Endothelial cell of umbilical vein (primary cell): ENCODE data around the gene RTN4R. TPM values are rescaled to one million over a fixed set of nuclear protein-coding genes. Genes with fewer than 3 reads are reported as not detected.

Experiments
- BruUV-seq: library from RNA; stranded (reverse); fragments of 400-500 nt; replicated peaks from 2 replicates; lab custom pipeline; 2021; lab: Mats Ljungman, UMichigan
- CTCF ChIA-PET: fragments of 300-600, 350-600 bp; sonication (Branson Sonifier 250); formaldehyde crosslinking; loops from one replicate; lab custom pipeline; 2021; ENCODE audit warnings: antibody characterized with exemption, inconsistent platforms; lab: Charles Lee
- POLR2A ChIA-PET: fragments of 300-600, 350-600 bp; sonication (Branson Sonifier 250); formaldehyde crosslinking; loops from one replicate; lab custom pipeline; 2021; ENCODE audit warnings: antibody characterized with exemption, inconsistent platforms; lab: Charles Lee
- DNase-seq: peaks from one replicate; pipeline ENCODE4 v3.0.0-alpha.2; 2011; ENCODE audit warnings: low read depth, low spot score
- FAIRE-seq: peaks from 2 replicates; lab custom pipeline; 2011; peaks lifted over from hg19 to GRCh38; lab: Jason Lieb, UNC
- H2AFZ ChIP-seq: 2 replicates; pipeline ENCODE4 v1.6.0; 2012; ENCODE audit warnings: low read depth, low read length, control low read depth, inconsistent platforms
- H3K27ac ChIP-seq: 2 replicates; pipeline ENCODE4 v1.5.1; 2011; ENCODE audit warnings: low read depth, mild to moderate bottlenecking, control low read depth, low read length, moderate library complexity; ENCODE audit not compliant: insufficient read depth
- H3K27me3 ChIP-seq, 2 experiments: 2 replicates each; pipeline versions ENCODE4 v1.6.0 to v1.6.1; 2011; ENCODE audit warnings: low read length in 2 of 2, mixed read lengths in 1 of 2; ENCODE audit not compliant: control insufficient read depth in 2 of 2, insufficient read depth in 2 of 2
- H3K36me3 ChIP-seq, 2 experiments: 2 replicates in 1 of 2; 3 replicates in 1 of 2; pipeline ENCODE4 v1.5.1; 2011; ENCODE audit warnings: low read length in 2 of 2, mild to moderate bottlenecking in 1 of 2, moderate library complexity in 1 of 2; ENCODE audit not compliant: control insufficient read depth in 2 of 2, insufficient read depth in 2 of 2; ENCODE audit errors: extremely low read depth in 1 of 2
- H3K4me1 ChIP-seq: 3 replicates; pipeline ENCODE4 v1.5.1; 2011; ENCODE audit warnings: mild to moderate bottlenecking, low read length; ENCODE audit not compliant: control insufficient read depth, insufficient read depth; ENCODE audit errors: extremely low read depth
- H3K4me2 ChIP-seq: 2 replicates; pipeline ENCODE4 v1.6.1; 2011; ENCODE audit warnings: low read length, control low read depth, mixed read lengths; ENCODE audit not compliant: insufficient read depth
- H3K4me3 ChIP-seq, 3 experiments: fragments of 200-600 bp in 1 of 3; sonication (generic), shearing (Covaris generic) in 1 of 3; replicated peaks in 1 of 3; 2 replicates each; pipeline ENCODE4 v1.5.1; 2011 to 2016; ENCODE audit warnings: control low read depth in 3 of 3, low read length in 3 of 3, mild to moderate bottlenecking in 2 of 3, inconsistent platforms in 1 of 3, low read depth in 1 of 3, moderate library complexity in 1 of 3; ENCODE audit not compliant: insufficient read depth in 1 of 3
- H3K79me2 ChIP-seq: 2 replicates; pipeline ENCODE4 v1.6.0; 2012; ENCODE audit warnings: low read length, inconsistent platforms; ENCODE audit not compliant: control insufficient read depth, insufficient read depth
- H3K9ac ChIP-seq: replicated peaks from 2 replicates; pipeline ENCODE3; 2011; ENCODE audit warnings: low read length, control low read depth; ENCODE audit not compliant: insufficient read depth; ENCODE audit errors: extremely low read depth
- H3K9me1 ChIP-seq: replicated peaks from 3 replicates; pipeline ENCODE4 v1.6.0; 2011; ENCODE audit warnings: mild to moderate bottlenecking, low read length; ENCODE audit not compliant: control insufficient read depth, insufficient read depth; ENCODE audit errors: extremely low read depth
- H3K9me3 ChIP-seq: replicated peaks from 2 replicates; pipeline ENCODE4 v1.5.1; 2012; ENCODE audit warnings: low read length, inconsistent platforms; ENCODE audit not compliant: control insufficient read depth, insufficient read depth
- H4K20me1 ChIP-seq: replicated peaks from 2 replicates; pipeline ENCODE3; 2011; ENCODE audit warnings: mild to moderate bottlenecking, low read length; ENCODE audit not compliant: control insufficient read depth, insufficient read depth; ENCODE audit errors: extremely low read depth
- EZH2 ChIP-seq: IDR thresholded peaks from 2 replicates; pipeline ENCODE4 v1.6.1; 2012; ENCODE audit warnings: borderline replicate concordance, low read depth, mild to moderate bottlenecking, moderate library complexity, low read length, inconsistent platforms; ENCODE audit not compliant: severe bottlenecking
- FOS ChIP-seq: IDR thresholded peaks from 2 replicates; pipeline ENCODE4 v1.6.1; 2011; ENCODE audit warnings: mild to moderate bottlenecking, low read length, moderate library complexity, borderline replicate concordance; ENCODE audit not compliant: insufficient read depth
- GATA2 ChIP-seq: IDR thresholded peaks from 2 replicates; pipeline ENCODE4 v1.7.0; 2011; ENCODE audit warnings: low read depth, mild to moderate bottlenecking, moderate library complexity, mixed read lengths, low read length; ENCODE audit not compliant: insufficient read length, insufficient read depth
- JUN ChIP-seq: IDR thresholded peaks from 2 replicates; pipeline ENCODE4 v1.6.1; 2011; ENCODE audit warnings: borderline replicate concordance, low read depth; ENCODE audit not compliant: insufficient read length, insufficient read depth
- MYC ChIP-seq: IDR thresholded peaks from one replicate; pipeline ENCODE4 v1.6.1; 2011; ENCODE audit warnings: mild to moderate bottlenecking, low read depth, low read length
- POLR2A ChIP-seq: IDR thresholded peaks from 2 replicates; pipeline ENCODE4 v1.6.1; 2012; ENCODE audit warnings: low read depth, mild to moderate bottlenecking, control low read depth, low read length
- POLR2AphosphoS5 ChIP-seq: IDR thresholded peaks from 2 replicates; pipeline ENCODE4 v1.6.1; 2012; ENCODE audit warnings: low read depth, mild to moderate bottlenecking, control low read depth, low read length, moderate library complexity; ENCODE audit not compliant: insufficient read depth
- dilution Hi-C: fragments of 300-500 bp; cut with MboI; formaldehyde crosslinking; loops from one replicate; pipeline ENCODE4 v1.15.0; 2019; ENCODE audit warnings: low sequenced_read_pairs; ENCODE audit not compliant: extremely low pct_ligation_motif_present
- intact Hi-C: fragments of 100-400 bp; cut with micrococcal nuclease; formaldehyde crosslinking; loops from one replicate; pipeline ENCODE4 v1.10.0; 2022
- polyA plus RNA-seq, 4 experiments: library from polyadenylated mRNA; depleted of rRNA in 3 of 4; stranded (reverse) in 3 of 4; unstranded in 1 of 4; fragments of >200 nt; gene quantifications; 2 replicates each; pipeline versions ENCODE4 v1.2.1 to v1.2.3, GENCODE V29; 2011 to 2012; ENCODE audit warnings: missing spikeins in 1 of 4
- total RNA-seq: library from RNA; stranded (reverse); gene quantifications from 2 replicates; pipeline ENCODE4 v1.2.3, GENCODE V29; 2021
- TF ChIP-seq, protein P1 (sequence below), 2 donors: IDR thresholded peaks; 1 replicate in 1 of 2; 2 replicates in 1 of 2; pipeline ENCODE4 v1.5.1; 2011; ENCODE audit warnings: low read length in 2 of 2, mild to moderate bottlenecking in 2 of 2, moderate library complexity in 2 of 2, control low read depth in 1 of 2, inconsistent platforms in 1 of 2, low read depth in 1 of 2; ENCODE audit not compliant: insufficient read depth in 1 of 2; ENCODE audit errors: extremely low read depth in 1 of 2

The RTN4R gene
- total and polyA plus RNA-seq, 2 donors (not counting 3 experiments of a cell fraction or from before 2014, with no cell fraction given): 1.2 to 2.2 TPM

- Histone ChIP-seq H3K4me3 (no peak overlapping the region), H3K9me1 (no peaks in the 10 kb centered on the region), H3K36me3 (no peaks in the 10 kb centered on the region), H3K79me2 (no peaks in the 10 kb centered on the region), H2AFZ (no peak overlapping the region), H4K20me1 (no peaks in the 10 kb centered on the region), H3K9me3 (no peaks in the 10 kb centered on the region), H3K4me2 (no peak overlapping the region), H3K27me3 (no peaks in the 10 kb centered on the region), H3K4me1 (no peaks in the 10 kb centered on the region), H3K9ac (no peak overlapping the region), H3K27ac (no peak overlapping the region)
- intact Hi-C loops (no loop called here), dilution Hi-C loops (no loop called here)
- ChIA-PET CTCF (no interaction called here), POLR2A (no interaction called here)
- TF ChIP-seq, protein P1, sequence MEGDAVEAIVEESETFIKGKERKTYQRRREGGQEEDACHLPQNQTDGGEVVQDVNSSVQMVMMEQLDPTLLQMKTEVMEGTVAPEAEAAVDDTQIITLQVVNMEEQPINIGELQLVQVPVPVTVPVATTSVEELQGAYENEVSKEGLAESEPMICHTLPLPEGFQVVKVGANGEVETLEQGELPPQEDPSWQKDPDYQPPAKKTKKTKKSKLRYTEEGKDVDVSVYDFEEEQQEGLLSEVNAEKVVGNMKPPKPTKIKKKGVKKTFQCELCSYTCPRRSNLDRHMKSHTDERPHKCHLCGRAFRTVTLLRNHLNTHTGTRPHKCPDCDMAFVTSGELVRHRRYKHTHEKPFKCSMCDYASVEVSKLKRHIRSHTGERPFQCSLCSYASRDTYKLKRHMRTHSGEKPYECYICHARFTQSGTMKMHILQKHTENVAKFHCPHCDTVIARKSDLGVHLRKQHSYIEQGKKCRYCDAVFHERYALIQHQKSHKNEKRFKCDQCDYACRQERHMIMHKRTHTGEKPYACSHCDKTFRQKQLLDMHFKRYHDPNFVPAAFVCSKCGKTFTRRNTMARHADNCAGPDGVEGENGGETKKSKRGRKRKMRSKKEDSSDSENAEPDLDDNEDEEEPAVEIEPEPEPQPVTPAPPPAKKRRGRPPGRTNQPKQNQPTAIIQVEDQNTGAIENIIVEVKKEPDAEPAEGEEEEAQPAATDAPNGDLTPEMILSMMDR (IDR thresholded peaks at IDR 0.05; ENCODE audit: extremely low read depth in 1 of 2, insufficient read depth in 1 of 2, low read depth in 1 of 2, low read length in 2 of 2): no peak
- no peak for TF ChIP-seq JUN
- no peak for TF ChIP-seq GATA2
- no peak for TF ChIP-seq FOS
- TF ChIP-seq POLR2AphosphoS5: no peak
- TF ChIP-seq MYC: no peak
- TF ChIP-seq EZH2: no peak
- no peak for TF ChIP-seq POLR2A
- no peak for FAIRE-seq
- BruUV-seq: no TSS peak
- no peak for DNase-seq
Observed at GRCh38 chr22:20212754-20213699, 55.1 kb downstream of the RTN4R start.
